NT2/D1 (cell line): ENCODE data around the gene IMP4.

ENCODE experiments used
- YY1 ChIP-seq: IDR thresholded peaks from 2 replicates; pipeline ENCODE4 v1.6.1; 2011; ENCODE audit not compliant: insufficient read length, insufficient read depth
- ZNF274 ChIP-seq: IDR thresholded peaks from 2 replicates; pipeline ENCODE4 v1.6.1; 2011; ENCODE audit warnings: mild to moderate bottlenecking, low read depth, low read length

GRCh38 chr2:130336877-130337734 lies 5.6 kb upstream of the IMP4 start:
- TF ChIP-seq YY1, result no peak
- no peak for TF ChIP-seq ZNF274
